PC-9 (cell line): ENCODE results near the gene LRRC28. TPM values are rescaled to one million over a fixed set of nuclear protein-coding genes. Genes with fewer than 3 reads are reported as not detected.

Experiments
- BruUV-seq: library from RNA; stranded (reverse); fragments of 400-500 nt; replicated peaks from 2 replicates; lab custom pipeline; 2021; lab: Mats Ljungman, UMichigan
- CTCF ChIA-PET: fragments of 300-600 bp; sonication (Branson Sonifier 250); formaldehyde crosslinking; loops from one replicate; lab custom pipeline; 2022; ENCODE audit warnings: antibody characterized with exemption; lab: Charles Lee
- POLR2A ChIA-PET: fragments of 300-600 bp; sonication (Branson Sonifier 250); formaldehyde crosslinking; loops from one replicate; lab custom pipeline; 2022; ENCODE audit warnings: antibody characterized with exemption; ENCODE audit not compliant: unreplicated experiment; lab: Charles Lee
- DNase-seq, 2 experiments: peaks; one replicate each; pipeline versions ENCODE4 v3.0.0 to v3.0.0-alpha.2; 2015 to 2022; ENCODE audit warnings: mixed read lengths in 1 of 2
- H2AFZ ChIP-seq: fragments of 200-600 bp; sonication (generic); 2 replicates; pipeline ENCODE4 v1.8.1; 2017; ENCODE audit warnings: antibody characterized with exemption
- H3F3A ChIP-seq: fragments of 200-600 bp; sonication (generic); 2 replicates; pipeline ENCODE4 v1.8.1; 2017; ENCODE audit warnings: antibody characterized with exemption, mild to moderate bottlenecking, low read depth; ENCODE audit not compliant: insufficient read depth
- H3K27ac ChIP-seq: fragments of 200-600 bp; sonication (generic); 2 replicates; pipeline ENCODE4 v1.6.1; 2016; ENCODE audit warnings: mixed run types
- H3K27me3 ChIP-seq: fragments of 200-600 bp; sonication (generic); 2 replicates; pipeline ENCODE4 v1.6.1; 2016; ENCODE audit warnings: low read depth, mixed run types; ENCODE audit not compliant: insufficient read depth
- H3K36me3 ChIP-seq: fragments of 200-600 bp; sonication (generic); 2 replicates; pipeline ENCODE4 v1.6.1; 2016; ENCODE audit warnings: low read depth, mixed run types
- H3K4me1 ChIP-seq: fragments of 200-600 bp; sonication (generic); replicated peaks from 2 replicates; pipeline ENCODE4 v1.6.1; 2016; ENCODE audit warnings: mixed run types; ENCODE audit not compliant: insufficient read depth
- H3K4me2 ChIP-seq: fragments of 200-600 bp; sonication (generic); 2 replicates; pipeline ENCODE4 v1.6.1; 2017; ENCODE audit warnings: mixed run types
- H3K4me3 ChIP-seq: fragments of 200-600 bp; sonication (generic); 2 replicates; pipeline ENCODE4 v1.6.1; 2016; ENCODE audit warnings: mixed run types
- H3K79me2 ChIP-seq: fragments of 200-600 bp; sonication (generic); 2 replicates; pipeline ENCODE4 v1.6.1; 2017; ENCODE audit warnings: low read depth, mixed run types
- H3K9me2 ChIP-seq: fragments of 200-600 bp; sonication (generic); 2 replicates; pipeline ENCODE4 v1.8.1; 2017; ENCODE audit warnings: mild to moderate bottlenecking; ENCODE audit not compliant: insufficient read depth
- H3K9me3 ChIP-seq: fragments of 200-600 bp; sonication (generic); 2 replicates; pipeline ENCODE4 v1.8.1; 2016; ENCODE audit warnings: low read depth; ENCODE audit not compliant: insufficient read depth
- H4K20me1 ChIP-seq: fragments of 200-600 bp; sonication (generic); 2 replicates; pipeline ENCODE4 v1.8.1; 2017; ENCODE audit not compliant: insufficient read depth
- EZH2 ChIP-seq: fragments of 200-600 bp; sonication (generic); IDR thresholded peaks from 2 replicates; pipeline ENCODE4 v1.8.0; 2017; ENCODE audit warnings: antibody characterized with exemption, low read depth
- intact Hi-C: fragments of 100-400 bp; cut with micrococcal nuclease; formaldehyde crosslinking; loops from one replicate; pipeline ENCODE4 v1.10.0; 2022; ENCODE audit not compliant: unreplicated experiment
- total RNA-seq: library from RNA; stranded (reverse); gene quantifications from 2 replicates; pipeline ENCODE4 v1.2.3, GENCODE V29; 2021
- TF ChIP-seq, protein P1 (sequence below): fragments of 200-600 bp; sonication (generic); conservative IDR thresholded peaks from 2 replicates; pipeline ENCODE4 v1.6.1; 2017; ENCODE audit warnings: mixed run types, antibody characterized with exemption, mild to moderate bottlenecking, moderate library complexity

Gene LRRC28
- total RNA-seq, 1 experiment from 2014 or later, result 13.5 TPM

DNA sequence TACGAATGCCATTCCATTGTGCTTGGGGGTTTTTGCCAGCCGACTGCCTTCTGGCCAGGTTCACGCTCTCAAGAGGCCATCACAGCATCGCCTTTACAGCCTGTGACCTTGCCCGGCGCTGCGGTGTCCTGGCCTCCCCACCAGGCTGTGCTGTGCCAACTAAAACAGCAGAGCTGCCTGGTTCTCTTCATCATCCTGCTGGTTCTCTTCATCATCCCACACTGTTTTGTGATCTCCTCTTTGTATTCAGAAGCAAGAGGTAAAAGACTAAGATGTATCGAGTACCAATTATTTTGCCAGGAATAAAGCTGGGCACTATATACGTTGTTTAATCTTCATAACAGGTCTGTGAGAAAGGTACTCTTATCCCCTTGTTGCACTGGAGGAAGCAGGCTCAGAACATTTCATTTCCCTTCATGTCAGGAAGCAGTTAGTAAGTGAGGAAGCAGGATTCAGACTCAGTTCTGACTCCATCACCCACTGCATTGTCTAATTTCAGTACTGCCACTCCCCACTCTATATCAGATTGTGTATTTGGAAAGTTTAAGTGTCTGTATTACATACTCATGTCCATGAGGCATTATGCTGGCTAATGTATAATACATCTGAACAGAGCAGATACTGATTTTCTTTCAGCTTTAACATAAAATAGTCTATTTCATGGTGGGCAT lies 92.7 kb downstream of the LRRC28 start:
- BruUV-seq, result no TSS peak
- POLR2A ChIA-PET, result no interaction called here
- intact Hi-C loops, result no loop called here

GRCh38 chr15:99344639-99345038 lies 93.4 kb downstream of the LRRC28 start:
- TF ChIP-seq, protein P1, sequence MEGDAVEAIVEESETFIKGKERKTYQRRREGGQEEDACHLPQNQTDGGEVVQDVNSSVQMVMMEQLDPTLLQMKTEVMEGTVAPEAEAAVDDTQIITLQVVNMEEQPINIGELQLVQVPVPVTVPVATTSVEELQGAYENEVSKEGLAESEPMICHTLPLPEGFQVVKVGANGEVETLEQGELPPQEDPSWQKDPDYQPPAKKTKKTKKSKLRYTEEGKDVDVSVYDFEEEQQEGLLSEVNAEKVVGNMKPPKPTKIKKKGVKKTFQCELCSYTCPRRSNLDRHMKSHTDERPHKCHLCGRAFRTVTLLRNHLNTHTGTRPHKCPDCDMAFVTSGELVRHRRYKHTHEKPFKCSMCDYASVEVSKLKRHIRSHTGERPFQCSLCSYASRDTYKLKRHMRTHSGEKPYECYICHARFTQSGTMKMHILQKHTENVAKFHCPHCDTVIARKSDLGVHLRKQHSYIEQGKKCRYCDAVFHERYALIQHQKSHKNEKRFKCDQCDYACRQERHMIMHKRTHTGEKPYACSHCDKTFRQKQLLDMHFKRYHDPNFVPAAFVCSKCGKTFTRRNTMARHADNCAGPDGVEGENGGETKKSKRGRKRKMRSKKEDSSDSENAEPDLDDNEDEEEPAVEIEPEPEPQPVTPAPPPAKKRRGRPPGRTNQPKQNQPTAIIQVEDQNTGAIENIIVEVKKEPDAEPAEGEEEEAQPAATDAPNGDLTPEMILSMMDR, result no peak
- no peak for TF ChIP-seq EZH2
- H3K27ac ChIP-seq, result no peak overlapping the region
- peaks cover 16% of the 10 kb centered on the region; the same call in 1 of the 2 replicates for H3K4me1 ChIP-seq
- no peaks in the 10 kb centered on the region for H4K20me1 ChIP-seq
- H3K4me2 ChIP-seq, result no peak overlapping the region
- H3K79me2 ChIP-seq, result no peaks in the 10 kb centered on the region
- no peak for DNase-seq
- no TSS peak for BruUV-seq
- H3K4me3 ChIP-seq, result no peak overlapping the region
- peaks cover 3% of the 10 kb centered on the region; the same call in 1 of the 2 replicates for H3F3A ChIP-seq
- ChIA-PET POLR2A (no interaction called here), CTCF (no interaction called here)
- no peaks in the 10 kb centered on the region for H3K36me3 ChIP-seq
- intact Hi-C loops, result no loop called here
- H3K27me3 ChIP-seq, result no peaks in the 10 kb centered on the region
- H3K9me3 ChIP-seq, result no peaks in the 10 kb centered on the region
- no peaks in the 10 kb centered on the region for H3K9me2 ChIP-seq
- no peak overlapping the region for H2AFZ ChIP-seq

More for the DNA sequence above, 92.7 kb downstream of the LRRC28 start:
- Histone ChIP-seq H3K9me3 (no peaks in the 10 kb centered on the region), H4K20me1 (no peaks in the 10 kb centered on the region), H2AFZ (no peak overlapping the region), H3K9me2 (no peaks in the 10 kb centered on the region), H3K27ac (no peak overlapping the region), H3K4me3 (no peak overlapping the region), H3K79me2 (no peaks in the 10 kb centered on the region), H3K4me1 (peaks cover 16% of the 10 kb centered on the region; the same call in 1 of the 2 replicates), H3K4me2 (no peak overlapping the region), H3K36me3 (no peaks in the 10 kb centered on the region), H3F3A (peaks cover 3% of the 10 kb centered on the region; the same call in 1 of the 2 replicates), H3K27me3 (no peaks in the 10 kb centered on the region)
- TF ChIP-seq, protein P1, result no peak
- no peak for TF ChIP-seq EZH2
- CTCF ChIA-PET, result no interaction called here
- no peak for DNase-seq

- TF ChIP-seq, protein P1, result no peak
- TF ChIP-seq EZH2, result no peak
- H3K4me1 ChIP-seq, result peaks cover 16% of the 10 kb centered on the region; the same call in 1 of the 2 replicates
- CTCF ChIA-PET, result no interaction called here
- H3K4me3 ChIP-seq, result no peak overlapping the region
- H2AFZ ChIP-seq, result no peak overlapping the region
- no peaks in the 10 kb centered on the region for H3K36me3 ChIP-seq
- no peaks in the 10 kb centered on the region for H4K20me1 ChIP-seq
- no peaks in the 10 kb centered on the region for H3K79me2 ChIP-seq
- DNase-seq, result no peak
- no peak overlapping the region for H3K4me2 ChIP-seq
- peaks cover 3% of the 10 kb centered on the region; the same call in 1 of the 2 replicates for H3F3A ChIP-seq
- H3K9me2 ChIP-seq, result no peaks in the 10 kb centered on the region
- intact Hi-C loops, result no loop called here
- no peak overlapping the region for H3K27ac ChIP-seq
- no peaks in the 10 kb centered on the region for H3K9me3 ChIP-seq
- H3K27me3 ChIP-seq, result no peaks in the 10 kb centered on the region
- POLR2A ChIA-PET, result no interaction called here
- BruUV-seq, result no TSS peak
These were observed 94.0 kb downstream of the LRRC28 start for GRCh38 chr15:99345242-99345641.
